Transverse colon (tissue), 4 donors: Measurements from ENCODE around the gene BDKRB2.

Source experiments
- CTCF ChIP-seq, 5 experiments: fragments of 200-600 bp in 3 of 5; fragments of 450-650 bp in 2 of 5; sonication (generic) in 3 of 5; IDR thresholded peaks; 1 replicate in 2 of 5; 2 replicates in 3 of 5; pipeline ENCODE4 v1.5.1; 2016 to 2017; ENCODE audit warnings: antibody characterized with exemption in 5 of 5, inconsistent platforms in 3 of 5, mild to moderate bottlenecking in 2 of 5, moderate library complexity in 1 of 5
- POLR2A ChIP-seq: fragments of 450-650 bp; IDR thresholded peaks from one replicate; pipeline ENCODE4 v1.6.1; 2016; ENCODE audit warnings: antibody characterized with exemption, mild to moderate bottlenecking, moderate library complexity
- POLR2AphosphoS5 ChIP-seq, 3 donors: sonication (generic); formaldehyde crosslinking; IDR thresholded peaks; one replicate each; pipeline ENCODE4 v1.6.1; 2016; ENCODE audit warnings: antibody characterized with exemption in 3 of 3

- TF ChIP-seq POLR2AphosphoS5 (IDR thresholded peaks at IDR 0.05), result no peak
- TF ChIP-seq CTCF (IDR thresholded peaks at IDR 0.05), result no peak
- no peak for TF ChIP-seq POLR2A
These were observed 12.0 kb downstream of the BDKRB2 start for GRCh38 chr14:96216627-96217026.
